Testis (tissue), 3 donors: ENCODE data around the gene UPK3A. TPM values are rescaled to one million over a fixed set of nuclear protein-coding genes. Genes with fewer than 3 reads are reported as not detected.

Source experiments
- DNase-seq: peaks from one replicate; pipeline ENCODE4 v3.0.0-alpha.2; 2019
- H3K27ac ChIP-seq, 2 donors: fragments of 200-600 bp; sonication (generic); one replicate each; pipeline ENCODE4 v1.5.1; 2019
- H3K27me3 ChIP-seq: fragments of 200-600 bp; sonication (generic); one replicate; pipeline ENCODE4 v1.5.1; 2019
- H3K36me3 ChIP-seq: fragments of 200-600 bp; sonication (generic); one replicate; pipeline ENCODE4 v1.5.1; 2017; ENCODE audit warnings: low read depth; ENCODE audit errors: missing control alignments
- H3K4me1 ChIP-seq: fragments of 200-600 bp; sonication (generic); one replicate; pipeline ENCODE4 v1.5.1; 2019
- H3K4me3 ChIP-seq, 2 donors: fragments of 200-600 bp; sonication (generic); one replicate each; pipeline ENCODE4 v1.5.1; 2017 to 2019
- H3K9me3 ChIP-seq: fragments of 200-600 bp; sonication (generic); one replicate; pipeline ENCODE4 v1.5.1; 2017
- POLR2A ChIP-seq: fragments of 450-650 bp; IDR thresholded peaks from one replicate; pipeline ENCODE4 v1.6.1; 2017; ENCODE audit warnings: antibody characterized with exemption, mild to moderate bottlenecking, moderate library complexity
- WGBS, 2 donors: methylation state at CpG; one replicate each; pipeline ENCODE4 v1.1.5; 2018; 5-methylcytosine and 5-hydroxymethylcytosine counted together
- intact Hi-C: fragments of 100-400 bp; cut with DNase I; formaldehyde crosslinking; loops from one replicate; pipeline ENCODE4 v1.15.1; 2023; ENCODE audit warnings: low total_unique reads
- polyA plus RNA-seq: library from polyadenylated mRNA; stranded (reverse); fragments of 350-450 nt; fragmentation: Illumina TruSeq; extraction: RNeasy Lipid Tissue Mini Kit (QIAGEN cat#74804); gene quantifications from one replicate; pipeline ENCODE4 v1.2.3, GENCODE V29; 2014; ENCODE audit warnings: low read depth, low replicate concordance; ENCODE audit not compliant: insufficient read depth
- total RNA-seq, 2 donors: library from RNA; depleted of rRNA; stranded (reverse); fragments of >200 nt; gene quantifications; one replicate each; pipeline ENCODE4 v1.2.3, GENCODE V29; 2016
- TF ChIP-seq, protein P1 (sequence below), 3 experiments: fragments of 450-650 bp in 2 of 3; fragments of 200-600 bp in 1 of 3; sonication (generic) in 1 of 3; IDR thresholded peaks; one replicate each; pipeline ENCODE4 v1.5.1; 2016 to 2019; ENCODE audit warnings: antibody characterized with exemption in 3 of 3, mild to moderate bottlenecking in 2 of 3, moderate library complexity in 1 of 3

UPK3A gene
- total and polyA plus RNA-seq, 3 donors from 2014 or later, result not detected

DNA sequence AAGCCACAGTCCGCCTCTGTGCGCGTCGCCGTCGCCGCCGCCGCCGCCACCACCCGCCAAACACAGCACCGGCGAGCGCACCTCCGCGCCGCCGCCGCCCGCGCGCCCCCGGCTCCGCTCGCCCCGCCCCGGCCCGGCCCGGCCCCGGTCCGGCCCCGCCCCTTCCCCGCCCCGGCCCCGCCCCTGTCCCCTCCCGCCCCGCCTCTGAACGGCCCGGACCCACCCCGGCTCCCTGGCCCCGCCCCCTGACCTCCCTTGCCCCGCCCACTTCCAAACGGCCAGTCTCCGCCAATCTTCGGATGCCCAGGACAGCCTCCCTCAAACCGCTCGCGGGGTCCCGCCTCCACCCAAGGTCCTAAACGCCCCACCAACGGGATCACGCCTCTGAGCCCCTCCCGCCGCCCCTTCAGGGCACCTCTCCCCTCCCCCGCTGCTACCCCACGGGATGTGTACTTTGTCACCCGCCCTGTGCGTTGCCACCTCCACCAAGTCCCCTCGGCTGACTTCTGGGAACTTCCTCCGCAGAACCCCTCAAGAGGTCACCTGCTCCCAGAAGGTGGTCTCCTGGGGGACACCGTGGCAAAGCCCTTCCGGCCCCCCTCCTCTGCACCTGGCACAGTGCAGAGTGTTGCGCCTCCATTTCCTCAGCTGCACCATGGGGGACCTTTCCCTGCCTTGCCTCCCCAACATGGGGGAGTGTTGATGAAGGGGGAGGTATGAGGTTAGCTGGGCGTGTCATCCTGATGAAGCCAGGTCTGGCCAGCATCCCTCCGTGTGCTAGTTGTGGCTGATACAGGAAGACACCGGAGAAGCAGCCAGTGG lies 43.7 kb upstream of the UPK3A start, which contains the start of gene KIAA0930:
Gene KIAA0930, minus strand, starts transcription at position 85 of the 822 bp plus-strand sequence. CDS start 191 bp downstream, outside the sequence.
- H3K27ac ChIP-seq, result peak within 1 kb of the TSS; percentile 3 to 31
- peaks cover 7% of the 10 kb centered on the region for H3K4me1 ChIP-seq
- no peaks in the 10 kb centered on the region for H3K9me3 ChIP-seq
- H3K36me3 ChIP-seq, result no peaks in the 10 kb centered on the region
- peak within 1 kb of the TSS; percentile 60 to 77 for H3K4me3 ChIP-seq
- TF ChIP-seq POLR2A, result no peak
- TF ChIP-seq, protein P1, sequence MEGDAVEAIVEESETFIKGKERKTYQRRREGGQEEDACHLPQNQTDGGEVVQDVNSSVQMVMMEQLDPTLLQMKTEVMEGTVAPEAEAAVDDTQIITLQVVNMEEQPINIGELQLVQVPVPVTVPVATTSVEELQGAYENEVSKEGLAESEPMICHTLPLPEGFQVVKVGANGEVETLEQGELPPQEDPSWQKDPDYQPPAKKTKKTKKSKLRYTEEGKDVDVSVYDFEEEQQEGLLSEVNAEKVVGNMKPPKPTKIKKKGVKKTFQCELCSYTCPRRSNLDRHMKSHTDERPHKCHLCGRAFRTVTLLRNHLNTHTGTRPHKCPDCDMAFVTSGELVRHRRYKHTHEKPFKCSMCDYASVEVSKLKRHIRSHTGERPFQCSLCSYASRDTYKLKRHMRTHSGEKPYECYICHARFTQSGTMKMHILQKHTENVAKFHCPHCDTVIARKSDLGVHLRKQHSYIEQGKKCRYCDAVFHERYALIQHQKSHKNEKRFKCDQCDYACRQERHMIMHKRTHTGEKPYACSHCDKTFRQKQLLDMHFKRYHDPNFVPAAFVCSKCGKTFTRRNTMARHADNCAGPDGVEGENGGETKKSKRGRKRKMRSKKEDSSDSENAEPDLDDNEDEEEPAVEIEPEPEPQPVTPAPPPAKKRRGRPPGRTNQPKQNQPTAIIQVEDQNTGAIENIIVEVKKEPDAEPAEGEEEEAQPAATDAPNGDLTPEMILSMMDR (IDR thresholded peaks at IDR 0.05), result no peak
- intact Hi-C loops, result no loop called here
- 12 to 14% methylated on average over 13 to 22 of the region's 66 CpGs for WGBS, 2 donors
- H3K27me3 ChIP-seq, result no peaks in the 10 kb centered on the region
- DNase-seq, result peak; percentile 84

DNA sequence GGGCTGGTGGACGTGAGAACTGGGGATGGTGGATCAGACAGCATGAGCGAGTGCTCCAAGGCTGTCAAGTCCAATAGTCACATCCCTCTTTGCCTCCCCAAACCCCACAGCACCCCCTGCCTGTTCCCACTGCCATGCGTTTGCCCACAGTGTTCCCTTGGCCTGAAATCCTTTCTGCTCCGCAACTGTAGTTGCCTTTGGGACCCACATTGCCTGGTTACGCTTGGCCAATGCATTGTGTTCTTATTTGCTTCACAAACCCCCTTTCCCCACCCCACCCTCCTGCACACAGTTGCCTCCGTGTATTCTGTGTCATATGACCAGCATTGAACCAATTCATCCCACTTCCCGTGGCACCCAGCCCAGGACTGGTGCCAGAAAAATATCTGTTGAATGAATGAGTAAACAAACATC lies 42.0 kb upstream of the UPK3A start:
- DNase-seq, result no peak
- WGBS, 2 donors, result 66 to 70% methylated on average over 7 of the region's 7 CpGs
- TF ChIP-seq, protein P1 (IDR thresholded peaks at IDR 0.05), result no peak
- TF ChIP-seq POLR2A, result no peak
- Histone ChIP-seq H3K27me3 (no peaks in the 10 kb centered on the region), H3K4me3 (no peak overlapping the region), H3K9me3 (no peaks in the 10 kb centered on the region), H3K4me1 (peaks cover 7% of the 10 kb centered on the region), H3K27ac (no peak overlapping the region), H3K36me3 (no peaks in the 10 kb centered on the region)
- intact Hi-C loops, result no loop called here

DNA sequence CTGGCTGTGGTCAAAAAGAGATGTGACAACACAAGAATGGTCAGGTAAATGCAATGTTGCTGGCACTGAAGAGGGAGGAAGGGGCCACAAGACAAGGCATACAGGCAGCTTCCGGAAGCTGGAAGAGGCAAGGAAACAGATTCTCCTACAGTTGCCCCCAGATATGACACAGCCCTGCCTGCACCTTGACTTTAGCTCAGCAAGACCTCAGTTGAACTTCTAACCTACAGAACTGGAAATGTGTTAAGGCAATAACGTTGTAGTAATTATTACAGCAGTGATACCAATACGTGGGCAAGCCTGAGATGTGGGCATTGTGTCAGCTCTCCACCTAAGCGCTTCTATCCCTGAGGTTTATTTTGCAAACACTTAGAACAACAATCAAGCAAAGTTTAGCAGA lies 39.8 kb upstream of the UPK3A start:
- Histone ChIP-seq H3K36me3 (no peaks in the 10 kb centered on the region), H3K4me3 (no peak overlapping the region), H3K27me3 (no peaks in the 10 kb centered on the region), H3K9me3 (no peaks in the 10 kb centered on the region), H3K4me1 (peaks cover under 1% of the 10 kb centered on the region), H3K27ac (no peak overlapping the region)
- TF ChIP-seq POLR2A, result no peak
- TF ChIP-seq, protein P1 (IDR thresholded peaks at IDR 0.05), result no peak
- intact Hi-C loops, result no loop called here
- 85 to 86% methylated on average over 4 of the region's 4 CpGs for WGBS, 2 donors
- DNase-seq, result no peak

DNA sequence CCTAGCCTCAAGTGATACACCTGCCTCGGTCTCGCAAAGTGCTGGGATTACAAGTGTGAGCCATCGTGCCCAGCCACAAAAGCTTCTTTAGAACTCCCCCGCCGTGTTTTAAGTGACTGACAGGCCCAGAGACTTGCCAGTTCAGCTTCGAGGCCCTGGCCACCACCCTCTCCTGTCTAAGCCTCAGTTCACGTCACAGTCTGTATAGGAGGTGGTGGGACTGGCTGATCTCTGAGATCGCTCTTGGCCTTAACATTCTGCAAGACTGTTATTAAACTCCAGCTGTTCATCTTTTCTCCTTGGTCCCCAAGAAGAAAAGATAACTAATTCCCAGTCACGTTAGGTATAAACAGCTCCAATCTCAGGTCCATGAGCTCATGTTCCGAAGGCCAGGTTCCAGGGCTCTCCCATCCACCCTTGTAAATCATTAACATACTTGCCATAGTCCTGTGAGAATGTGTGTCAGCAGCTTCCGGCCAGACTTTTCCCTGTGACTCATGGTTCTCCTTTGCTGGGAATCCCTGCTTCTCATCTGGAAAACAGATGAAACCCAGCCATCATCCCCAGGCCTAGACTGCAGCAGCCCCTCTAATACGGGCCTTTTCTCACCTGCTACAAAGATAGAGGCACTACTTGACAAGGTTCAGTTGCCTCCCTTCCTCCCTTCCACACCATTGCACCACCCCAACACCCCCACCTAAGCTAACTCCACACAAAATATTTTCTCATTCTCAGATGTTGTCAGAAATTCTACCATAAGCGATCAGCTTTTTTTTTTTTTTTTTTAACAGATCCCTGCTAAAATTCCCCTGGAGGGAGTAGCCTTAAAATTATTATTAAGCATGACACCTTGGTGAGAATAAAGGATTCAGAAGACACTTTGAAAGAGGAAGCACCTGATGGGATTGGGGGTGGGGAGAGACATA lies 38.4 kb upstream of the UPK3A start:
- Histone ChIP-seq H3K9me3 (no peaks in the 10 kb centered on the region), H3K36me3 (no peaks in the 10 kb centered on the region), H3K27me3 (no peaks in the 10 kb centered on the region), H3K4me1 (no peaks in the 10 kb centered on the region), H3K4me3 (no peak overlapping the region), H3K27ac (no peak overlapping the region)
- DNase-seq, result no peak
- 75 to 80% methylated on average over 13 of the region's 13 CpGs for WGBS, 2 donors
- TF ChIP-seq POLR2A, result no peak
- TF ChIP-seq, protein P1 (IDR thresholded peaks at IDR 0.05), result no peak
- intact Hi-C loops, result no loop called here
